GM21619 (cell line): Measurements from ENCODE around the gene CABLES2.

Experiments used
- ATAC-seq: cut with Tn5 transposase; IDR thresholded peaks from one replicate; pipeline ENCODE4 v1.9.1; 2021; ENCODE audit not compliant: unreplicated experiment

CABLES2 gene

GRCh38 chr20:62405981-62406513 lies 1.0 kb downstream of the CABLES2 start:
- no peak for ATAC-seq

GRCh38 chr20:62405108-62405980 lies 1.7 kb downstream of the CABLES2 start:
- ATAC-seq = no peak

GRCh38 chr20:62404761-62405107 lies 2.4 kb downstream of the CABLES2 start:
- ATAC-seq = no peak

- ATAC-seq = no peak
Observed at GRCh38 chr20:62404112-62404665, 2.9 kb downstream of the CABLES2 start.

GRCh38 chr20:62403331-62403730 lies 3.8 kb downstream of the CABLES2 start:
- ATAC-seq = no peak

GRCh38 chr20:62402456-62403150 lies 4.5 kb downstream of the CABLES2 start:
- no peak for ATAC-seq

- no peak for ATAC-seq
Observed at GRCh38 chr20:62401331-62401779, 5.7 kb downstream of the CABLES2 start.

GRCh38 chr20:62400541-62400940 lies 6.5 kb downstream of the CABLES2 start:
- no peak for ATAC-seq

- no peak for ATAC-seq
Observed at GRCh38 chr20:62400021-62400420, 7.1 kb downstream of the CABLES2 start.

- no peak for ATAC-seq
Observed at GRCh38 chr20:62398120-62398821, 8.8 kb downstream of the CABLES2 start.

GRCh38 chr20:62396367-62397239 lies 10.5 kb downstream of the CABLES2 start:
- no peak for ATAC-seq

GRCh38 chr20:62395311-62396242 lies 11.5 kb downstream of the CABLES2 start:
- ATAC-seq = no peak

- no peak for ATAC-seq
Observed at GRCh38 chr20:62394248-62395245, 12.5 kb downstream of the CABLES2 start.

- no peak for ATAC-seq
Observed at GRCh38 chr20:62393830-62394229, 13.3 kb downstream of the CABLES2 start.

- no peak for ATAC-seq
Observed at GRCh38 chr20:62393335-62393665, 13.8 kb downstream of the CABLES2 start.

GRCh38 chr20:62392621-62393334 lies 14.3 kb downstream of the CABLES2 start:
- ATAC-seq = no peak

- no peak for ATAC-seq
Observed at GRCh38 chr20:62392077-62392418, 15.0 kb downstream of the CABLES2 start.
